OCI-LY1 (cell line): Measurements from ENCODE around the gene SRBD1.

Source experiments
- H2AFZ ChIP-seq: fragments of 200-600 bp; sonication (generic), shearing (Covaris generic); 2 replicates; pipeline ENCODE4 v1.6.0; 2014; ENCODE audit warnings: antibody characterized with exemption, mild to moderate bottlenecking, low read length
- H3F3A ChIP-seq: fragments of 200-600 bp; sonication (generic), shearing (Covaris generic); 2 replicates; pipeline ENCODE4 v1.6.0; 2014; ENCODE audit warnings: mild to moderate bottlenecking, antibody characterized with exemption, low read length, moderate library complexity; ENCODE audit not compliant: insufficient read depth
- H3K27ac ChIP-seq: fragments of 200-600 bp; sonication (generic); 2 replicates; pipeline ENCODE4 v1.5.1; 2014; ENCODE audit warnings: low read length, mixed run types, mild to moderate bottlenecking, low read depth; ENCODE audit not compliant: poor library complexity, severe bottlenecking
- H3K27me3 ChIP-seq: fragments of 200-600 bp; sonication (generic); 2 replicates; pipeline ENCODE4 v1.6.0; 2014; ENCODE audit warnings: antibody characterized with exemption, mild to moderate bottlenecking, low read length, moderate library complexity; ENCODE audit not compliant: insufficient read depth
- H3K36me3 ChIP-seq: fragments of 200-600 bp; sonication (generic); 2 replicates; pipeline ENCODE4 v1.6.1; 2014; ENCODE audit warnings: mild to moderate bottlenecking, antibody characterized with exemption, low read length, moderate library complexity, mixed read lengths; ENCODE audit not compliant: insufficient read depth
- H3K4me1 ChIP-seq: fragments of 200-600 bp; sonication (generic); 2 replicates; pipeline ENCODE4 v1.5.1; 2014; ENCODE audit warnings: mild to moderate bottlenecking, low read length, moderate library complexity; ENCODE audit not compliant: insufficient read depth, severe bottlenecking
- H3K4me2 ChIP-seq: fragments of 200-600 bp; sonication (generic), shearing (Covaris generic); 2 replicates; pipeline ENCODE4 v1.6.1; 2014; ENCODE audit warnings: low read length
- H3K4me3 ChIP-seq: fragments of 200-600 bp; sonication (generic); 2 replicates; pipeline ENCODE4 v1.5.1; 2014; ENCODE audit warnings: low read length, low read depth, mild to moderate bottlenecking, mixed read lengths; ENCODE audit not compliant: poor library complexity, severe bottlenecking
- H3K79me2 ChIP-seq: fragments of 200-600 bp; shearing (Covaris generic); 2 replicates; pipeline ENCODE4 v1.6.1; 2016; ENCODE audit warnings: mixed run types, low read length, mixed read lengths; ENCODE audit not compliant: insufficient read depth
- H3K9ac ChIP-seq: fragments of 200-600 bp; sonication (generic), shearing (Covaris generic); 2 replicates; pipeline ENCODE4 v1.6.1; 2014; ENCODE audit warnings: mild to moderate bottlenecking, low read length, mixed read lengths
- H3K9me2 ChIP-seq: fragments of 200-600 bp; sonication (generic), shearing (Covaris generic); 2 replicates; pipeline ENCODE4 v1.6.1; 2014; ENCODE audit warnings: low read depth, mild to moderate bottlenecking, low read length, mixed read lengths
- H3K9me3 ChIP-seq: fragments of 200-600 bp; shearing (Covaris generic); 2 replicates; pipeline ENCODE4 v1.6.1; 2014; ENCODE audit warnings: low read length, mixed read lengths
- H4K20me1 ChIP-seq: fragments of 200-600 bp; sonication (generic), shearing (Covaris generic); 2 replicates; pipeline ENCODE4 v1.6.0; 2016; ENCODE audit warnings: mild to moderate bottlenecking, low read length; ENCODE audit not compliant: insufficient read depth
- EZH2 ChIP-seq: fragments of 200-600 bp; sonication (generic), shearing (Covaris generic); IDR thresholded peaks from 2 replicates; pipeline ENCODE4 v1.8.0; 2017; ENCODE audit warnings: borderline replicate concordance, mixed run types, mild to moderate bottlenecking, antibody characterized with exemption, low read length, moderate library complexity, mixed read lengths
- TF ChIP-seq, protein P1 (sequence below): fragments of 200-600 bp; sonication (generic), shearing (Covaris generic); IDR thresholded peaks from 2 replicates; pipeline ENCODE4 v1.5.1; 2017; ENCODE audit warnings: mild to moderate bottlenecking, antibody characterized with exemption, low read length, moderate library complexity, mixed read lengths

Gene SRBD1

DNA sequence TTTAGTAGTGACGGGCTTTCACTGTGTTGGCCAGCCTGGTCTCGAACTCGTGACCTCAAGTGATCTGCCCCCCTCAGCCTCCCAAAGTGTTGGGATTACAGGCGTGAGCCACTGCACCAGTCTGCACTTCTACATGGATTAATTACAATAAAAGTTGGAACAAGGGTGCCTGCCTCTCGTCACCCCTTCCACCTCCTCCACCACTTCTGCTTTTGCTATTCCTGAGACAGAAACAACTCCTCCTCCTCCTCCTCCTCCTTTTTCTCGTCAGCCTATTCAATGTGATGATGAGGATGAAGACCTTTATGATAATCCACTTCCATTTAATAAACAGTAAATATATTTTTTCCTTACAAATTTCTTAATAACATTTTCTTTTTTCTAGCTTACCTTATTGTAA lies 35.2 kb downstream of the SRBD1 start:
- no peaks in the 10 kb centered on the region for H3K4me1 ChIP-seq
- H4K20me1 ChIP-seq = no peaks in the 10 kb centered on the region
- no peaks in the 10 kb centered on the region for H3F3A ChIP-seq
- no peak overlapping the region for H3K4me2 ChIP-seq
- peaks cover 27% of the 10 kb centered on the region for H3K36me3 ChIP-seq
- H3K9ac ChIP-seq = no peak overlapping the region
- no peaks in the 10 kb centered on the region for H3K27me3 ChIP-seq
- no peaks in the 10 kb centered on the region for H3K9me3 ChIP-seq
- H3K4me3 ChIP-seq = no peak overlapping the region
- H3K79me2 ChIP-seq = no peaks in the 10 kb centered on the region
- no peak overlapping the region for H3K27ac ChIP-seq
- no peaks in the 10 kb centered on the region for H3K9me2 ChIP-seq
- no peak overlapping the region for H2AFZ ChIP-seq
- TF ChIP-seq EZH2 = no peak
- TF ChIP-seq, protein P1, sequence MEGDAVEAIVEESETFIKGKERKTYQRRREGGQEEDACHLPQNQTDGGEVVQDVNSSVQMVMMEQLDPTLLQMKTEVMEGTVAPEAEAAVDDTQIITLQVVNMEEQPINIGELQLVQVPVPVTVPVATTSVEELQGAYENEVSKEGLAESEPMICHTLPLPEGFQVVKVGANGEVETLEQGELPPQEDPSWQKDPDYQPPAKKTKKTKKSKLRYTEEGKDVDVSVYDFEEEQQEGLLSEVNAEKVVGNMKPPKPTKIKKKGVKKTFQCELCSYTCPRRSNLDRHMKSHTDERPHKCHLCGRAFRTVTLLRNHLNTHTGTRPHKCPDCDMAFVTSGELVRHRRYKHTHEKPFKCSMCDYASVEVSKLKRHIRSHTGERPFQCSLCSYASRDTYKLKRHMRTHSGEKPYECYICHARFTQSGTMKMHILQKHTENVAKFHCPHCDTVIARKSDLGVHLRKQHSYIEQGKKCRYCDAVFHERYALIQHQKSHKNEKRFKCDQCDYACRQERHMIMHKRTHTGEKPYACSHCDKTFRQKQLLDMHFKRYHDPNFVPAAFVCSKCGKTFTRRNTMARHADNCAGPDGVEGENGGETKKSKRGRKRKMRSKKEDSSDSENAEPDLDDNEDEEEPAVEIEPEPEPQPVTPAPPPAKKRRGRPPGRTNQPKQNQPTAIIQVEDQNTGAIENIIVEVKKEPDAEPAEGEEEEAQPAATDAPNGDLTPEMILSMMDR = no peak

DNA sequence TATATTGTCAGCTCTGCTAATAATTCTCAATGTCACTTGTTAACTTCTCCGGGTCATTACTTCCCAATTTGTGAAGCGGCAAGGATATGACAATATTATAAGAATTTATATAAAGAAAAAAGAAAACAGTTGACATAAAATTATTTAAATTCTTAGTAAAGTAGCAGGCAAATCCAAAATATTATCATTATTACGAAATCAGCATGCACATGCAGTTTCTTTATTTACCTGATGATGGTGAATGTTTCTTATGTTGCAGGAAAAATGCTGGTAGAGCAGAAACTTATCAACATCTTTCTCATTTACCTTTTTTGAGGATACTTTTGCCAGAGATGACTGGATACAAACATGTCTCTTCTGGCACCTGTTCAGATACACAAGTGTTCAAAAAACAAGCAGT lies 38.1 kb downstream of the SRBD1 start:
- Histone ChIP-seq H2AFZ (no peak overlapping the region), H3K9me2 (no peaks in the 10 kb centered on the region), H3K4me2 (no peak overlapping the region), H3K4me3 (no peak overlapping the region), H3K27me3 (no peaks in the 10 kb centered on the region), H3K9me3 (no peaks in the 10 kb centered on the region), H4K20me1 (no peaks in the 10 kb centered on the region), H3F3A (no peaks in the 10 kb centered on the region), H3K4me1 (peaks cover 5% of the 10 kb centered on the region), H3K9ac (no peak overlapping the region), H3K36me3 (peaks cover 32% of the 10 kb centered on the region), H3K27ac (no peak overlapping the region), H3K79me2 (no peaks in the 10 kb centered on the region)
- TF ChIP-seq, protein P1 = no peak
- TF ChIP-seq EZH2 = no peak

- Histone ChIP-seq H3K36me3 (peaks cover 32% of the 10 kb centered on the region), H4K20me1 (no peaks in the 10 kb centered on the region), H3K79me2 (no peaks in the 10 kb centered on the region), H3K9me2 (no peaks in the 10 kb centered on the region), H3K9me3 (no peaks in the 10 kb centered on the region), H3K27ac (no peak overlapping the region), H3F3A (no peaks in the 10 kb centered on the region), H3K4me3 (no peak overlapping the region), H3K27me3 (no peaks in the 10 kb centered on the region), H2AFZ (no peak overlapping the region), H3K4me2 (no peak overlapping the region), H3K4me1 (peaks cover 10% of the 10 kb centered on the region), H3K9ac (no peak overlapping the region)
- no peak for TF ChIP-seq EZH2
- TF ChIP-seq, protein P1 = no peak
Observed at GRCh38 chr2:45571940-45572339, 39.1 kb downstream of the SRBD1 start.
